Measurements from ENCODE around the gene ACRV1.
"Not testable (repeated sequence)": the region's sequence is repeated elsewhere in the genome, so short reads cannot be mapped to it uniquely, and the experiment has no call there.

Gene ACRV1

GRCh38 chr11:125680747-125681146, at the start of gene ACRV1:
Gene ACRV1, minus strand, starts transcription at chr11:125680847. Its CDS starts 67 bp downstream, at chr11:125680780.
- TF ChIP-seq CTCF (IDR thresholded peaks at IDR 0.05; ENCODE audit: low read depth, low read length, missing control alignments): no peak
- in situ Hi-C loops (cut with HindIII; ENCODE audit: low sequenced_read_pairs): no loop called here
- DNase-seq (ENCODE audit: low read depth): no peak
- no peak within 1 kb of the TSS for H3K4me3 ChIP-seq (ENCODE audit: low read depth, low read length)

- DNase-seq (ENCODE audit: low read depth): no peak
Measured at GRCh38 chr11:125728969-125729368, 48.3 kb upstream of the ACRV1 start.

GRCh38 chr11:125724125-125724524, 43.5 kb upstream of the ACRV1 start:
- H3K4me3 ChIP-seq (ENCODE audit: low read depth, low read length): no peak overlapping the region
- TF ChIP-seq CTCF (IDR thresholded peaks at IDR 0.05; ENCODE audit: low read depth, low read length, missing control alignments): no peak
- in situ Hi-C loops (cut with HindIII; ENCODE audit: low sequenced_read_pairs): no loop called here
- DNase-seq (ENCODE audit: low read depth): no peak

More at GRCh38 chr11:125728969-125729368, 48.3 kb upstream of the ACRV1 start:
- TF ChIP-seq CTCF (IDR thresholded peaks at IDR 0.05; ENCODE audit: low read depth, low read length, missing control alignments): no peak
- in situ Hi-C loops (cut with HindIII; ENCODE audit: low sequenced_read_pairs): no loop called here
- H3K4me3 ChIP-seq (ENCODE audit: low read depth, low read length): no peak overlapping the region

GRCh38 chr11:125720781-125721180, 40.1 kb upstream of the ACRV1 start:
- in situ Hi-C loops (cut with HindIII; ENCODE audit: low sequenced_read_pairs): no loop called here
- no peak overlapping the region for H3K4me3 ChIP-seq (ENCODE audit: low read depth, low read length)
- DNase-seq (ENCODE audit: low read depth): no peak
- no peak for TF ChIP-seq CTCF (IDR thresholded peaks at IDR 0.05; ENCODE audit: low read depth, low read length, missing control alignments)

- in situ Hi-C loops (cut with HindIII; ENCODE audit: low sequenced_read_pairs); DNase-seq (ENCODE audit: low read depth); H3K4me3 ChIP-seq (ENCODE audit: low read depth, low read length): not testable (repeated sequence)
Measured at GRCh38 chr11:125704686-125705085, 24.0 kb upstream of the ACRV1 start.

GRCh38 chr11:125701858-125702621, 21.4 kb upstream of the ACRV1 start:
- H3K4me3 ChIP-seq (ENCODE audit: low read depth, low read length): no peak overlapping the region
- DNase-seq (ENCODE audit: low read depth): no peak
- TF ChIP-seq CTCF (IDR thresholded peaks at IDR 0.05; ENCODE audit: low read depth, low read length, missing control alignments): no peak
- in situ Hi-C loops (cut with HindIII; ENCODE audit: low sequenced_read_pairs): no loop called here

- in situ Hi-C loops (cut with HindIII; ENCODE audit: low sequenced_read_pairs): no loop called here
- no peak for DNase-seq (ENCODE audit: low read depth)
- no peak for TF ChIP-seq CTCF (IDR thresholded peaks at IDR 0.05; ENCODE audit: low read depth, low read length, missing control alignments)
- H3K4me3 ChIP-seq (ENCODE audit: low read depth, low read length): no peak overlapping the region
Measured at GRCh38 chr11:125701018-125701610, 20.5 kb upstream of the ACRV1 start.

Measured in astrocyte of the cerebellum (primary cell).